Myometrial cell (primary cell): ENCODE measurements around the gene POU4F3. TPM values are rescaled to one million over a fixed set of nuclear protein-coding genes. Genes with fewer than 3 reads are reported as not detected.

Experiments
- total RNA-seq: library from RNA; depleted of rRNA; stranded (reverse); fragments of >200 nt; gene quantifications from 2 replicates; pipeline ENCODE4 v1.2.3, GENCODE V29; 2015

POU4F3 gene
- total RNA-seq = not detected in 2 replicates

GRCh38 chr5:146338774-146339714, at the start of gene POU4F3:
Gene POU4F3, plus strand, starts transcription at chr5:146338839. Its CDS starts 274 bp downstream, at chr5:146339113.

Other genes with a start within 250 kb of the POU4F3 start
- not detected in 2 replicates for gene PLAC8L1, start 233.3 kb upstream of the POU4F3 start, total RNA-seq
- 73.5 and 83.3 TPM in 2 replicates for gene LARS1, start 156.2 kb upstream of the POU4F3 start, total RNA-seq
- gene RBM27, start 135.2 kb upstream of the POU4F3 start, total RNA-seq = 13.3 and 15.4 TPM in 2 replicates
- gene TCERG1, start 108.5 kb downstream of the POU4F3 start, total RNA-seq = 34.4 and 39.2 TPM in 2 replicates
- not detected in 2 replicates for gene GPR151, start 177.4 kb downstream of the POU4F3 start, total RNA-seq